H9 (cell line): ENCODE results near the gene MTCP1. TPM values are rescaled to one million over a fixed set of nuclear protein-coding genes. Genes with fewer than 3 reads are reported as not detected.

Experiments
- DNase-seq: peaks from one replicate; pipeline ENCODE4 v3.0.0-alpha.2; 2017
- H2AFZ ChIP-seq: one replicate; pipeline ENCODE4 v1.6.1; 2013; ENCODE audit warnings: mild to moderate bottlenecking, low read length, control low read depth, moderate library complexity
- H2AK5ac ChIP-seq: 2 replicates; pipeline ENCODE4 v1.6.1; 2013; ENCODE audit warnings: low read length, control low read depth, mixed read lengths; ENCODE audit not compliant: insufficient read length
- H2BK120ac ChIP-seq: one replicate; pipeline ENCODE4 v1.6.1; 2013; ENCODE audit warnings: low read depth, mild to moderate bottlenecking, low read length, control low read depth, inconsistent platforms; ENCODE audit not compliant: poor library complexity, severe bottlenecking
- H2BK12ac ChIP-seq: 2 replicates; pipeline ENCODE4 v1.6.1; 2013; ENCODE audit warnings: low read length, control low read depth, mixed read lengths, low read depth; ENCODE audit not compliant: insufficient read length
- H2BK15ac ChIP-seq: 2 replicates; pipeline ENCODE4 v1.6.1; 2013; ENCODE audit warnings: low read depth, low read length, control low read depth
- H2BK20ac ChIP-seq: one replicate; pipeline ENCODE4 v1.6.1; 2013; ENCODE audit warnings: low read depth, mild to moderate bottlenecking, low read length, control low read depth, inconsistent platforms; ENCODE audit not compliant: poor library complexity, severe bottlenecking
- H2BK5ac ChIP-seq: 2 replicates; pipeline ENCODE4 v1.6.1; 2013; ENCODE audit warnings: low read length, control low read depth, mixed read lengths; ENCODE audit not compliant: insufficient read length
- H3K14ac ChIP-seq: 2 replicates; pipeline ENCODE4 v1.6.1; 2013; ENCODE audit warnings: low read length, control low read depth; ENCODE audit not compliant: insufficient read depth
- H3K18ac ChIP-seq: 2 replicates; pipeline ENCODE4 v1.6.1; 2013; ENCODE audit warnings: low read depth, mild to moderate bottlenecking, mixed read lengths, low read length, control low read depth; ENCODE audit not compliant: insufficient read length
- H3K23ac ChIP-seq: 2 replicates; pipeline ENCODE4 v1.6.1; 2013; ENCODE audit warnings: low read length, control low read depth, mixed read lengths, low read depth; ENCODE audit not compliant: insufficient read length
- H3K23me2 ChIP-seq: 2 replicates; pipeline ENCODE4 v1.6.1; 2013; ENCODE audit warnings: low read depth, mild to moderate bottlenecking, mixed read lengths, low read length, control low read depth; ENCODE audit not compliant: insufficient read length, poor library complexity, severe bottlenecking
- H3K27ac ChIP-seq: 2 replicates; pipeline ENCODE4 v1.5.1; 2013; ENCODE audit warnings: low read length, control low read depth, mixed read lengths, low read depth; ENCODE audit not compliant: insufficient read length
- H3K27me3 ChIP-seq: 2 replicates; pipeline ENCODE4 v1.6.1; 2013; ENCODE audit warnings: low read length, control low read depth, inconsistent platforms; ENCODE audit not compliant: insufficient read depth
- H3K4ac ChIP-seq: 2 replicates; pipeline ENCODE4 v1.6.1; 2013; ENCODE audit warnings: low read depth, mild to moderate bottlenecking, control low read depth, inconsistent platforms, low read length, moderate library complexity
- H3K4me1 ChIP-seq: 2 replicates; pipeline ENCODE4 v1.6.1; 2013; ENCODE audit warnings: low read length, control low read depth, inconsistent platforms; ENCODE audit not compliant: insufficient read depth
- H3K4me2 ChIP-seq: 2 replicates; pipeline ENCODE4 v1.6.1; 2013; ENCODE audit warnings: low read length, control low read depth, mixed read lengths; ENCODE audit not compliant: insufficient read length, insufficient read depth
- H3K56ac ChIP-seq: 2 replicates; pipeline ENCODE4 v1.6.1; 2013; ENCODE audit warnings: low read depth, mild to moderate bottlenecking, mixed read lengths, low read length, control low read depth; ENCODE audit not compliant: insufficient read length
- H3K79me1 ChIP-seq: 2 replicates; pipeline ENCODE4 v1.6.1; 2013; ENCODE audit warnings: low read depth, mild to moderate bottlenecking, moderate library complexity, low read length, control low read depth, inconsistent platforms; ENCODE audit not compliant: insufficient read depth, poor library complexity, severe bottlenecking
- H3K79me2 ChIP-seq: 2 replicates; pipeline ENCODE4 v1.6.1; 2013; ENCODE audit warnings: low read length, control low read depth, inconsistent platforms; ENCODE audit not compliant: insufficient read depth
- H3K9ac ChIP-seq: 2 replicates; pipeline ENCODE4 v1.6.1; 2013; ENCODE audit warnings: low read length, control low read depth, mixed read lengths; ENCODE audit not compliant: insufficient read length; ENCODE audit errors: extremely low read depth
- H3K9me3 ChIP-seq: one replicate; pipeline ENCODE4 v1.6.1; 2013; ENCODE audit warnings: low read depth, low read length, inconsistent platforms; ENCODE audit not compliant: control insufficient read depth
- H3T11ph ChIP-seq: one replicate; pipeline ENCODE4 v1.6.1; 2013; ENCODE audit warnings: mild to moderate bottlenecking, low read length, control low read depth, inconsistent platforms
- H4K20me1 ChIP-seq: one replicate; pipeline ENCODE4 v1.6.1; 2013; ENCODE audit not compliant: control insufficient read depth, insufficient read length, insufficient read depth
- H4K5ac ChIP-seq: 2 replicates; pipeline ENCODE4 v1.6.1; 2013; ENCODE audit warnings: low read depth, mild to moderate bottlenecking, mixed read lengths, low read length, control low read depth; ENCODE audit not compliant: insufficient read length
- H4K8ac ChIP-seq: replicated peaks from 2 replicates; pipeline ENCODE4 v1.6.1; 2013; ENCODE audit warnings: low read length, control low read depth, mixed read lengths, low read depth; ENCODE audit not compliant: insufficient read length
- H4K91ac ChIP-seq: 2 replicates; pipeline ENCODE4 v1.6.1; 2013; ENCODE audit warnings: low read depth, mild to moderate bottlenecking, moderate library complexity, mixed read lengths, low read length, control low read depth; ENCODE audit not compliant: insufficient read length
- H3K27ac Mint-ChIP-seq, 3 experiments: 2 replicates in 2 of 3; 3 replicates in 1 of 3; pipeline ENCODE4 v1.8.0; 2020 to 2021; ENCODE audit warnings: mixed read lengths in 3 of 3, mild to moderate bottlenecking in 1 of 3, moderate library complexity in 1 of 3
- H3K27me3 Mint-ChIP-seq: 2 replicates; pipeline ENCODE4 v1.8.0; 2021; ENCODE audit warnings: low read depth, mild to moderate bottlenecking, moderate library complexity, mixed read lengths
- H3K36me3 Mint-ChIP-seq, 3 experiments: 2 replicates in 2 of 3; 3 replicates in 1 of 3; pipeline ENCODE4 v1.8.0; 2020 to 2021; ENCODE audit warnings: low read depth in 3 of 3, mixed read lengths in 3 of 3; ENCODE audit not compliant: insufficient read depth in 1 of 3
- H3K4me1 Mint-ChIP-seq, 2 experiments: 2 replicates each; pipeline ENCODE4 v1.8.0; 2020; ENCODE audit warnings: mixed read lengths in 2 of 2
- H3K4me3 Mint-ChIP-seq, 2 experiments: 2 replicates in 1 of 2; 3 replicates in 1 of 2; pipeline ENCODE4 v1.8.0; 2020 to 2021; ENCODE audit warnings: mild to moderate bottlenecking in 2 of 2, mixed read lengths in 2 of 2, moderate library complexity in 1 of 2
- H3K9me3 Mint-ChIP-seq, 2 experiments: 2 replicates in 1 of 2; 3 replicates in 1 of 2; pipeline ENCODE4 v1.8.0; 2020; ENCODE audit warnings: mild to moderate bottlenecking in 2 of 2, mixed read lengths in 2 of 2, moderate library complexity in 1 of 2
- CTCF ChIP-seq: fragments of 200-600 bp; sonication (generic); conservative IDR thresholded peaks from 3 replicates; pipeline ENCODE4 v1.8.0; 2021; ENCODE audit warnings: antibody characterized with exemption, mild to moderate bottlenecking
- WGBS: extraction: QIAGEN DNeasy Blood & Tissue Kit; methylation state at CpG from one replicate; pipeline ENCODE4 v1.1.7; 2013; ENCODE audit warnings: missing lambda C conversion rate, low lambda C conversion rate, mixed read lengths; ENCODE audit not compliant: insufficient read length; ENCODE audit errors: extremely low coverage; 5-methylcytosine and 5-hydroxymethylcytosine counted together
- total RNA-seq: library from RNA; stranded (reverse); gene quantifications from 2 replicates; pipeline ENCODE4 v1.2.1, GENCODE V29; 2021

Gene MTCP1
- total RNA-seq, 1 experiment from 2014 or later, result 21.4 TPM

- Mint-ChIP-seq H3K36me3 (peaks cover 10 to 39% (median 23%) of the 10 kb centered on the region in 3 experiments; a peak in 6 of 7 replicates), H3K27ac (no peak overlapping the region), H3K27me3 (no peaks in the 10 kb centered on the region), H3K9me3 (peaks cover 70 to 77% of the 10 kb centered on the region in 2 experiments), H3K4me3 (no peak overlapping the region), H3K4me1 (no peaks in the 10 kb centered on the region)
- TF ChIP-seq CTCF, result no peak
- Histone ChIP-seq H3K4me1 (no peaks in the 10 kb centered on the region), H4K5ac (no peak overlapping the region), H2AK5ac (no peak overlapping the region), H3K23ac (no peak overlapping the region), H3K14ac (no peak overlapping the region), H4K91ac (no peak overlapping the region), H3K27me3 (no peaks in the 10 kb centered on the region), H3K79me2 (no peaks in the 10 kb centered on the region), H3K56ac (no peak overlapping the region), H3K18ac (no peak overlapping the region), H2AFZ (no peak overlapping the region), H3K4ac (no peak overlapping the region), H3K79me1 (no peaks in the 10 kb centered on the region), H4K20me1 (no peaks in the 10 kb centered on the region), H2BK20ac (no peak overlapping the region), H2BK15ac (no peak overlapping the region), H3K23me2 (no peaks in the 10 kb centered on the region), H2BK120ac (no peak overlapping the region), H3K4me2 (no peak overlapping the region), H3T11ph (no peak overlapping the region), H3K27ac (no peak overlapping the region), H2BK5ac (no peak overlapping the region), H4K8ac (no peak overlapping the region), H2BK12ac (no peak overlapping the region), H3K9ac (no peak overlapping the region), H3K9me3 (peaks cover 28% of the 10 kb centered on the region)
- no CpG with 5 or more reads among the region's 4 CpGs for WGBS
- no peak for DNase-seq
Observed at GRCh38 chrX:155113097-155113496, 42.2 kb upstream of the MTCP1 start.
